Peyer's patch (tissue), 4 donors: ENCODE results near the gene PHACTR3. TPM values are rescaled to one million over a fixed set of nuclear protein-coding genes. Genes with fewer than 3 reads are reported as not detected.

Experiments
- DNase-seq, 3 donors: peaks; one replicate each; pipeline ENCODE4 v3.0.0-alpha.2; 2017 to 2019
- H3K27ac ChIP-seq, 4 donors: fragments of 200-600 bp; sonication (generic); one replicate each; pipeline ENCODE4 v1.5.1; 2016 to 2019
- H3K27me3 ChIP-seq, 2 donors: fragments of 200-600 bp; sonication (generic); one replicate each; pipeline ENCODE4 v1.5.1; 2019
- H3K36me3 ChIP-seq, 3 donors: fragments of 200-600 bp; sonication (generic); one replicate each; pipeline ENCODE4 v1.5.1; 2016 to 2019
- H3K4me1 ChIP-seq, 4 donors: fragments of 200-600 bp; sonication (generic); one replicate each; pipeline ENCODE4 v1.5.1; 2016 to 2019
- H3K4me3 ChIP-seq, 4 donors: fragments of 200-600 bp; sonication (generic); 1 replicate in 3 of 4; 2 replicates in 1 of 4; pipeline ENCODE4 v1.5.1; 2016 to 2019; ENCODE audit warnings: mild to moderate bottlenecking in 1 of 4
- H3K9me3 ChIP-seq, 4 donors: fragments of 200-600 bp; sonication (generic); one replicate each; pipeline ENCODE4 v1.5.1; 2016 to 2019; ENCODE audit warnings: mild to moderate bottlenecking in 1 of 4
- POLR2A ChIP-seq, 2 donors: fragments of 450-650 bp; IDR thresholded peaks; one replicate each; pipeline ENCODE4 v1.5.1; 2017; ENCODE audit warnings: antibody characterized with exemption in 2 of 2, mild to moderate bottlenecking in 2 of 2, moderate library complexity in 2 of 2
- total RNA-seq, 4 donors: library from RNA; depleted of rRNA; stranded (reverse); fragments of >200 nt; gene quantifications; one replicate each; pipeline ENCODE4 v1.1.0, GENCODE V29; 2016
- TF ChIP-seq, protein P1 (sequence below), 6 experiments: fragments of 450-650 bp in 4 of 6; fragments of 200-600 bp in 2 of 6; sonication (generic) in 1 of 6; IDR thresholded peaks; one replicate each; pipeline ENCODE4 v1.5.1; 2017 to 2019; ENCODE audit warnings: antibody characterized with exemption in 6 of 6, mild to moderate bottlenecking in 3 of 6, moderate library complexity in 1 of 6

Gene PHACTR3
- total RNA-seq, 4 donors from 2014 or later: 14.9 to 31.5 (median 22.9) TPM

DNA sequence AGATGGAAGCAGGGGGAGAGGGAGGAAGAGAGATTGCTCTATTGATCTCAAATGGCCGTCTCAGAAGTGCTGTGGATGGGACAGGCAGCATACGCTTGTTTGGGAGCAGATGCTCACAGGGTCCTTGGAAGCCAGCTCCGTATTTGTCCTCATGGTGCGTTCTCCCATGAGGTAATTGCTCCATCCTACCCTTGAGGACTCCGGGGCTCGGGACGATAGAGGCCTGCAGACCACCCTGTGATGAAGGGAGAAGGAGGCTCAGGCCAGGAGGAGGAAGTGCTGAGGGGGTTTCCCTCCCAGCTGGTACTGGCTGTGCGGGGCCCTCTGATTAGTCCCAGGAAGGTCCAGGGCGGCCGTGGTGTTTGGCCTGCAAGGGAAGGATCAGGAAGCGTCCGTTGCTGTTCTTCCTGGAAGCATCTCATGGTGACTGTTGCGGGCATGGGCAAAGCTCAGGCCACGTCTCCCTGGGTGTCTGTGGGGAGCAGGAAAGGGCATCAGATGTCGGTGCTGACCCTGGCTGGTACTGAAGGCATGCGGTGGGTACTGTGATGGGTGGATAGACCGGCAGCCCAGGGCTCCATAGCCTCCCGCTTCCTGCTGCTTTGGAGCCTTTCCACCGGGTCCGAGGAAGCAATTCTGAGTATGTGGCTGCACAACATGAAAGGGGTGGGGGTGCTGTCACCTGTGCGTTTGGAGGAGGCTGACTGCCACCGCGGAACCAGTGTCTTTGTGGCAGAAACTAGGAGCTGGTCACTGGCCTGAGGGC, 170.8 kb downstream of the PHACTR3 start:
- no peaks in the 10 kb centered on the region for H3K9me3 ChIP-seq
- peak in 1 of 3 donors; percentile 36 for DNase-seq
- no peaks in the 10 kb centered on the region for H3K4me1 ChIP-seq
- H3K27me3 ChIP-seq: no peaks in the 10 kb centered on the region
- H3K27ac ChIP-seq: no peak overlapping the region
- H3K4me3 ChIP-seq: no peak overlapping the region
- no peaks in the 10 kb centered on the region for H3K36me3 ChIP-seq
- TF ChIP-seq, protein P1, sequence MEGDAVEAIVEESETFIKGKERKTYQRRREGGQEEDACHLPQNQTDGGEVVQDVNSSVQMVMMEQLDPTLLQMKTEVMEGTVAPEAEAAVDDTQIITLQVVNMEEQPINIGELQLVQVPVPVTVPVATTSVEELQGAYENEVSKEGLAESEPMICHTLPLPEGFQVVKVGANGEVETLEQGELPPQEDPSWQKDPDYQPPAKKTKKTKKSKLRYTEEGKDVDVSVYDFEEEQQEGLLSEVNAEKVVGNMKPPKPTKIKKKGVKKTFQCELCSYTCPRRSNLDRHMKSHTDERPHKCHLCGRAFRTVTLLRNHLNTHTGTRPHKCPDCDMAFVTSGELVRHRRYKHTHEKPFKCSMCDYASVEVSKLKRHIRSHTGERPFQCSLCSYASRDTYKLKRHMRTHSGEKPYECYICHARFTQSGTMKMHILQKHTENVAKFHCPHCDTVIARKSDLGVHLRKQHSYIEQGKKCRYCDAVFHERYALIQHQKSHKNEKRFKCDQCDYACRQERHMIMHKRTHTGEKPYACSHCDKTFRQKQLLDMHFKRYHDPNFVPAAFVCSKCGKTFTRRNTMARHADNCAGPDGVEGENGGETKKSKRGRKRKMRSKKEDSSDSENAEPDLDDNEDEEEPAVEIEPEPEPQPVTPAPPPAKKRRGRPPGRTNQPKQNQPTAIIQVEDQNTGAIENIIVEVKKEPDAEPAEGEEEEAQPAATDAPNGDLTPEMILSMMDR (IDR thresholded peaks at IDR 0.05): no peak
- TF ChIP-seq POLR2A (IDR thresholded peaks at IDR 0.05): no peak

DNA sequence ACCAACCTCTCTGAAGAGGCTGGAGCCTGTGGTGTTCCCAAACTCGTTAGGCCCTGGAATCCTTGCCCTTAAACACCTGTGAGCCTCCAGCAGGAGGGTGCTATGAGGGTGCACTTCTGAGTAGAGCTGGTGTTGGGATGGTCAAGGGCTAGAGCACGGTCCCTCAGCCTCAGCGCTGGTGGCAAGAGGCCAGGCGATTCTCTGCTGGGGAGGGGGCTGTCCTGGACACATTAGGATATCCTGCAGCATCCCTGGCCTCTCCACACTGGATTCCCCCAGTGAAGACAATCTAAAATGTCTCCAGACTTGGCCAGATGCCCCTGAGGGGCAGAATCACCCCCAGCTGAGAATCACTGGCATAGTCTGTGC, 171.3 kb downstream of the PHACTR3 start:
- no peaks in the 10 kb centered on the region for H3K4me1 ChIP-seq
- H3K27me3 ChIP-seq: no peaks in the 10 kb centered on the region
- no peak for TF ChIP-seq POLR2A (IDR thresholded peaks at IDR 0.05)
- TF ChIP-seq, protein P1 (IDR thresholded peaks at IDR 0.05): no peak
- H3K36me3 ChIP-seq: no peaks in the 10 kb centered on the region
- H3K9me3 ChIP-seq: no peaks in the 10 kb centered on the region
- DNase-seq: peak in 1 of 3 donors; percentile 28
- H3K4me3 ChIP-seq: no peak overlapping the region
- no peak overlapping the region for H3K27ac ChIP-seq

DNA sequence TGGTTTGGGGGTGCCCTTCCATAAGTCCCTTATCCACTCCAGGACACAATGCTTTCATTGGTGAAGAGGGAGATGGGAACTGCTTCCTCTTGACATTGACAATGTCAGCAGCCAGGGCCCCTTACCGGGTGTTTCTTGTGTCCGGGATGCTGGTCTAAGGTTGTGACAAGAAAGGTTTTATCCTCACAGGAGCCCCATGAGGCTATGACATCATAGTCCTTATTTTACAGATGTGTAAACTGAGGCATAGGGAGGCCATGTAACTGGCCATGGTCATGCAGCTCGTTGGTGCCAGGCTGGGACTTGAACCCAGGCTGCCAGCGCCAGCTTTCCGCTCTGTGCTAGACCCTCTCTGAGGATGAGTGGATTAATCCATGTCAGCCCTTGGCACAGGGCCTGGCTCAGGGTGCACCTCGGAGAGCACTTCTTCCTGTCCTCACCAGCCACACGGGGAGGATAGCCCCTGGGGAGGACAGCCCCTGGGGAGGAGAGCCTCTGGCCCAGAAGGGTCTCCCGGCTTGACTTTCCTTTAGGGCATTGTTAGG, 171.8 kb downstream of the PHACTR3 start:
- H3K4me3 ChIP-seq: no peak overlapping the region
- DNase-seq: peak in 1 of 3 donors; percentile 35

DNA sequence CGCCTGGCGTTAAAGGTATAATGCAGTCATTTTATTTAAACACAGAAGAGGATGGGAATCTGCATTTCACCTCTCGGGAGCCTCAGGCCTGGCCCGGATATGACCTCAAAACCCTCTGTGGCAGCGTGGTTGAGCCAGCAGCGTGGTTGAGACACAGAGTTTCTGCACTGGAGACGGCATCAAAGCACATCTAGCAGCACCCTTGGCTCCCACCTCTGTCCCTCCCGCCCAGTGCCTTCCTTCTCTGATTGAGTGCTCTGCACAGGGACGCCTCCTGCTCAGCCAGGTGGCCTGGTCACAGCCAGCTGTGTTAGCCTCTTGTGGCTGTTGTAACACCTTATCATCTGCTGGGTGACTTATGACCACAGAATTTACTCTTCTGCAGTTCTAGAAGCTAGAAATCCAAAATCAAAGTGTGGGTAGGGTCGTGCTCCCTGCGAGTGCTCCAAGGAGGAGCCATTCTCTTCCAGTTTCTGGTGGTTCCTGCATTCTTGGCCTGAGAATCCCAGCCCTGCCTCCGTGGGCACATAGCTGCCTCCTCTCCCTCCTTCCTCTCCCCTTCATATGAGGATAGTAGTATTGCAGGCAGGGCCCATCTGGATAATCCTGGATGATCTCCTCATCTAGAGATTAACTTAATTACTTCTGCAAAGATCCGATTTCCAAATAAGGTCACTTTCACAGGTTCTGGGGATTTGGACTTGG, 172.4 kb downstream of the PHACTR3 start:
- Histone ChIP-seq H3K27me3 (no peaks in the 10 kb centered on the region), H3K27ac (no peak overlapping the region), H3K4me3 (no peak overlapping the region), H3K9me3 (no peaks in the 10 kb centered on the region), H3K36me3 (no peaks in the 10 kb centered on the region), H3K4me1 (no peaks in the 10 kb centered on the region)
- TF ChIP-seq, protein P1 (IDR thresholded peaks at IDR 0.05): no peak
- no peak for TF ChIP-seq POLR2A (IDR thresholded peaks at IDR 0.05)
- peak in 1 of 3 donors; percentile 35 for DNase-seq

More for the DNA sequence above, 171.8 kb downstream of the PHACTR3 start:
- TF ChIP-seq, protein P1 (IDR thresholded peaks at IDR 0.05): no peak
- no peak for TF ChIP-seq POLR2A (IDR thresholded peaks at IDR 0.05)
- no peak overlapping the region for H3K27ac ChIP-seq
- no peaks in the 10 kb centered on the region for H3K27me3 ChIP-seq
- H3K9me3 ChIP-seq: no peaks in the 10 kb centered on the region
- H3K4me1 ChIP-seq: no peaks in the 10 kb centered on the region
- H3K36me3 ChIP-seq: no peaks in the 10 kb centered on the region

DNA sequence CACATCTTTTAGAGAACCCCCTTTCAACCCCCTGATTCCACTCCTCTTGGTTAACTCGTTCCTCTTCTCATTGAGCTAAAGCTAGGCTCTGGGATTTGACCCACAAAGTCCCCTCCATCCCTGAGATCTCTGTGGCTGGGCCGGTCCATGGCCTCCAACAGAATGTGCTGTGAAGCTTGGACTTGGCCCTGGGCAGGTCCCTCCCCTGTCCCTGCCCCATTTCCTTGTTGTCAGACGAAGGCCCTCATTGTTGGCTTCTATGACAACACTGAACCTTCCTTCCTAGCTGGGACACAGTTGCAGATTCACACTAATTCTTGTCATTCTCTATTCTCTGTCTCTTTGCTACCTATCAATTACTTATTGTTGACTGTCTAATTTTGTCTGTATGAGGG, 173.0 kb downstream of the PHACTR3 start:
- Histone ChIP-seq H3K27me3 (no peaks in the 10 kb centered on the region), H3K4me1 (no peaks in the 10 kb centered on the region), H3K27ac (no peak overlapping the region), H3K9me3 (no peaks in the 10 kb centered on the region), H3K4me3 (no peak overlapping the region), H3K36me3 (no peaks in the 10 kb centered on the region)
- no peak for TF ChIP-seq POLR2A (IDR thresholded peaks at IDR 0.05)
- TF ChIP-seq, protein P1 (IDR thresholded peaks at IDR 0.05): no peak
- peak in 2 of 3 donors; percentile 58 to 66 for DNase-seq
